ENCODE results near the gene TUBGCP4. TPM values are rescaled to one million over a fixed set of nuclear protein-coding genes. Genes with fewer than 3 reads are reported as not detected.

Gene TUBGCP4
- total and polyA plus RNA-seq, 9 of the 15 experiments (the other 6 are each of a cell fraction or from before 2014, with no cell fraction given): 10.7 to 50.2 (median 29.6) TPM

- H4K20me1 ChIP-seq (replicated peaks; ENCODE audit: control insufficient read depth, insufficient read depth, low read length): no peaks in the 10 kb centered on the region
- no peaks in the 10 kb centered on the region for H3K9me1 ChIP-seq (ENCODE audit: control insufficient read depth, insufficient read depth, low read length)
- H3K36me3 ChIP-seq (ENCODE audit: control insufficient read depth, insufficient read depth, low read length): peaks cover 78% of the 10 kb centered on the region
- ChIA-PET CTCF (ENCODE audit: low intra/inter-chr PET ratio) (interaction anchor here (0.6 to 1.8 kb wide), 2 partner anchors 29 to 422 kb away, joined by 3 to 10 read pairs; no protein-coding TSS in a partner anchor), POLR2A (interaction anchor here (1.4 kb wide), 1 partner anchor 9 kb away, joined by 4 read pairs; no protein-coding TSS in a partner anchor)
- no peak overlapping the region for H3K9ac ChIP-seq (ENCODE audit: insufficient read depth in 1 of 2, low read depth in 2 of 2, low read length in 2 of 2)
- no peaks in the 10 kb centered on the region for H3K79me2 ChIP-seq (ENCODE audit: control insufficient read depth, insufficient read depth, low read length)
- H3K27ac ChIP-seq (ENCODE audit: extremely low read depth, low read depth, low read length): no peak overlapping the region
- no peak overlapping the region for H2AFZ ChIP-seq (ENCODE audit: low read depth, low read length)
- 81% methylated on average over 3 of the region's 3 CpGs for WGBS (ENCODE audit: insufficient coverage, low coverage, missing lambda C conversion rate)
- H3K4me1 ChIP-seq (replicated peaks in 1 of 2; ENCODE audit: control insufficient read depth in 2 of 2, insufficient read depth in 2 of 2, low read length in 2 of 2): no peaks in the 10 kb centered on the region
- BruUV-seq (replicated peaks): no TSS peak
- no peak for DNase-seq (ENCODE audit: extremely low read depth in 1 of 4, low spot score in 3 of 4)
- no peaks in the 10 kb centered on the region for H3K27me3 ChIP-seq (ENCODE audit: control insufficient read depth in 2 of 2, insufficient read depth in 2 of 2, low read length in 2 of 2)
- no peak for ATAC-seq
- in situ Hi-C loops (cut with MboI): no loop called here
- H3K9me3 ChIP-seq (replicated peaks; ENCODE audit: control insufficient read depth, insufficient read depth, low read depth, low read length): no peaks in the 10 kb centered on the region
- no peak overlapping the region for H3K4me2 ChIP-seq (ENCODE audit: insufficient read depth, low read length)
- intact Hi-C loops (cut with micrococcal nuclease): no loop called here
- FAIRE-seq: no peak
- H3K4me3 ChIP-seq: no peak overlapping the region
- no peak for TF ChIP-seq ZNF175 (CRISPR knock-in tag; IDR thresholded peaks at IDR 0.05; ENCODE audit: low read depth)
- TF ChIP-seq ZNF277 (CRISPR knock-in tag; IDR thresholded peaks at IDR 0.05; ENCODE audit: borderline replicate concordance): no peak
- TF ChIP-seq MTA1 (IDR thresholded peaks at IDR 0.05; ENCODE audit: borderline replicate concordance): no peak
- TF ChIP-seq KHSRP (IDR thresholded peaks at IDR 0.05): no peak
- no peak for TF ChIP-seq CBX8 (IDR thresholded peaks at IDR 0.05; ENCODE audit: borderline replicate concordance, extremely low read depth, low read depth, low read length, poor library complexity, severe bottlenecking)
- no peak for TF ChIP-seq CREBBP (IDR thresholded peaks at IDR 0.05; ENCODE audit: low read depth, low read length)
- TF ChIP-seq, protein P1, sequence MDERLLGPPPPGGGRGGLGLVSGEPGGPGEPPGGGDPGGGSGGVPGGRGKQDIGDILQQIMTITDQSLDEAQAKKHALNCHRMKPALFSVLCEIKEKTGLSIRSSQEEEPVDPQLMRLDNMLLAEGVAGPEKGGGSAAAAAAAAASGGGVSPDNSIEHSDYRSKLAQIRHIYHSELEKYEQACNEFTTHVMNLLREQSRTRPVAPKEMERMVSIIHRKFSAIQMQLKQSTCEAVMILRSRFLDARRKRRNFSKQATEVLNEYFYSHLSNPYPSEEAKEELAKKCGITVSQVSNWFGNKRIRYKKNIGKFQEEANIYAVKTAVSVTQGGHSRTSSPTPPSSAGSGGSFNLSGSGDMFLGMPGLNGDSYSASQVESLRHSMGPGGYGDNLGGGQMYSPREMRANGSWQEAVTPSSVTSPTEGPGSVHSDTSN (CRISPR knock-in tag; IDR thresholded peaks at IDR 0.05; ENCODE audit: low read depth): no peak
- TF ChIP-seq, protein P1 (tag; conservative IDR thresholded peaks at IDR 0.05; ENCODE audit: low read depth): no peak
- TF ChIP-seq BACH1 (tag; IDR thresholded peaks at IDR 0.05): no peak
- TF ChIP-seq TEAD2 (tag; IDR thresholded peaks at IDR 0.05): no peak
- no peak for TF ChIP-seq HMG20A (CRISPR knock-in tag; conservative IDR thresholded peaks at IDR 0.05)
- no peak for TF ChIP-seq SETDB1 (IDR thresholded peaks at IDR 0.05; ENCODE audit: low read length)
- no peak for TF ChIP-seq CEBPB (tag; IDR thresholded peaks at IDR 0.05)
- no peak for TF ChIP-seq RAD51 (IDR thresholded peaks at IDR 0.05; ENCODE audit: borderline replicate concordance, low read depth)
These were observed 23.8 kb upstream of the TUBGCP4 start for GRCh38 chr15:43347114-43347513.

All from K562 (cell line).